IMR-90 (cell line): ENCODE measurements around the gene RAP1A. TPM values are rescaled to one million over a fixed set of nuclear protein-coding genes. Genes with fewer than 3 reads are reported as not detected.

Experiments used
- ATAC-seq: fragments of 200-7000 bp; cut with Tn5 transposase; 2 replicates; pipeline ENCODE4 v1.9.1; 2020; ENCODE audit warnings: low read depth, mild to moderate bottlenecking, moderate library complexity
- BruUV-seq: library from RNA; stranded (reverse); fragments of 400-500 nt; replicated peaks from 2 replicates; lab custom pipeline; 2021; lab: Mats Ljungman, UMichigan
- CTCF ChIA-PET: fragments of 300-600 bp; formaldehyde crosslinking; extraction: SDS; loops from one replicate; lab custom pipeline; 2021; ENCODE audit warnings: antibody characterized with exemption; lab: Yijun Ruan, JAX
- POLR2A ChIA-PET: fragments of 300-600 bp; sonication (Branson Sonifier 250); formaldehyde crosslinking; loops from one replicate; lab custom pipeline; 2022; ENCODE audit warnings: antibody characterized with exemption; ENCODE audit not compliant: unreplicated experiment; lab: Charles Lee
- DNase-seq: peaks from one replicate; pipeline ENCODE4 v3.0.0; 2013
- H2AFZ ChIP-seq: replicated peaks from 2 replicates; pipeline ENCODE3; 2013; ENCODE audit warnings: low read length, mild to moderate bottlenecking; ENCODE audit not compliant: poor library complexity
- H2AK5ac ChIP-seq: 2 replicates; pipeline ENCODE4 v1.6.1; 2013; ENCODE audit warnings: low read depth, low read length, inconsistent platforms
- H2AK9ac ChIP-seq: replicated peaks from 2 replicates; pipeline ENCODE3; 2013; ENCODE audit warnings: mild to moderate bottlenecking, low read depth, low read length, moderate library complexity; ENCODE audit not compliant: poor library complexity
- H2BK120ac ChIP-seq: 2 replicates; pipeline ENCODE4 v1.6.1; 2013; ENCODE audit warnings: low read depth, low read length, inconsistent platforms
- H2BK15ac ChIP-seq: 3 replicates; pipeline ENCODE4 v1.6.1; 2013; ENCODE audit warnings: low read depth, low read length, inconsistent platforms
- H2BK20ac ChIP-seq: 2 replicates; pipeline ENCODE4 v1.6.1; 2013; ENCODE audit warnings: low read depth, mild to moderate bottlenecking, inconsistent platforms, low read length, moderate library complexity
- H2BK5ac ChIP-seq: 2 replicates; pipeline ENCODE4 v1.6.1; 2013; ENCODE audit warnings: mild to moderate bottlenecking, low read depth, low read length, inconsistent platforms; ENCODE audit not compliant: poor library complexity, severe bottlenecking
- H3K14ac ChIP-seq: replicated peaks from 2 replicates; pipeline ENCODE4 v1.6.1; 2013; ENCODE audit warnings: low read depth, low read length, inconsistent platforms
- H3K18ac ChIP-seq: 2 replicates; pipeline ENCODE4 v1.6.1; 2013; ENCODE audit warnings: low read depth, low read length, control low read depth
- H3K23ac ChIP-seq: 2 replicates; pipeline ENCODE4 v1.6.1; 2013; ENCODE audit warnings: low read depth, low read length, inconsistent platforms
- H3K27ac ChIP-seq: 2 replicates; pipeline ENCODE4 v1.5.1; 2013; ENCODE audit warnings: mild to moderate bottlenecking, control low read depth, low read length; ENCODE audit not compliant: insufficient read depth
- H3K27me3 ChIP-seq: 2 replicates; pipeline ENCODE4 v1.6.1; 2013; ENCODE audit warnings: low read length; ENCODE audit not compliant: control insufficient read depth, insufficient read depth
- H3K36me3 ChIP-seq: 2 replicates; pipeline ENCODE4 v1.6.1; 2013; ENCODE audit warnings: low read length, mixed read lengths; ENCODE audit not compliant: control insufficient read depth, insufficient read depth
- H3K4ac ChIP-seq: 2 replicates; pipeline ENCODE4 v1.6.1; 2013; ENCODE audit warnings: low read depth, low read length, inconsistent platforms
- H3K4me1 ChIP-seq: 2 replicates; pipeline ENCODE4 v1.6.1; 2013; ENCODE audit warnings: low read length, mixed read lengths; ENCODE audit not compliant: control insufficient read depth, insufficient read depth
- H3K4me2 ChIP-seq: 2 replicates; pipeline ENCODE4 v1.6.1; 2013; ENCODE audit warnings: low read depth, mild to moderate bottlenecking, control low read depth, low read length, moderate library complexity
- H3K4me3 ChIP-seq: 2 replicates; pipeline ENCODE4 v1.5.1; 2013; ENCODE audit warnings: low read depth, mild to moderate bottlenecking, control low read depth, low read length, moderate library complexity; ENCODE audit not compliant: insufficient read depth
- H3K56ac ChIP-seq: 2 replicates; pipeline ENCODE4 v1.6.1; 2013; ENCODE audit warnings: low read length, inconsistent platforms; ENCODE audit not compliant: insufficient read depth; ENCODE audit errors: extremely low read depth
- H3K79me1 ChIP-seq, 2 experiments: 2 replicates each; pipeline ENCODE4 v1.6.1; 2013; ENCODE audit warnings: low read length in 2 of 2, inconsistent platforms in 1 of 2, low read depth in 1 of 2
- H3K9ac ChIP-seq: 2 replicates; pipeline ENCODE4 v1.6.1; 2013; ENCODE audit warnings: low read depth, low read length, control low read depth
- H3K9me1 ChIP-seq: 2 replicates; pipeline ENCODE4 v1.6.1; 2013; ENCODE audit warnings: low read length, inconsistent platforms; ENCODE audit not compliant: insufficient read depth
- H3K9me3 ChIP-seq: 2 replicates; pipeline ENCODE4 v1.6.1; 2013; ENCODE audit warnings: low read length; ENCODE audit not compliant: control insufficient read depth, insufficient read depth
- H4K20me1 ChIP-seq: 2 replicates; pipeline ENCODE4 v1.6.1; 2013; ENCODE audit warnings: low read length, inconsistent platforms; ENCODE audit not compliant: insufficient read depth
- H4K5ac ChIP-seq: 2 replicates; pipeline ENCODE4 v1.6.1; 2013; ENCODE audit warnings: mild to moderate bottlenecking, low read depth, low read length, control low read depth
- H4K8ac ChIP-seq, 2 experiments: 2 replicates each; pipeline ENCODE4 v1.6.1; 2013; ENCODE audit warnings: low read depth in 2 of 2, low read length in 2 of 2, control low read depth in 1 of 2, inconsistent platforms in 1 of 2
- H4K91ac ChIP-seq: 2 replicates; pipeline ENCODE4 v1.6.1; 2013; ENCODE audit warnings: low read depth, low read length, inconsistent platforms; ENCODE audit not compliant: insufficient read depth
- CHD1 ChIP-seq: IDR thresholded peaks from 2 replicates; pipeline ENCODE4 v1.6.1; 2012; ENCODE audit warnings: low read depth, low read length, improper control_type of control experiment
- FOS ChIP-seq: fragments of 150-350 bp; IDR thresholded peaks from 2 replicates; pipeline ENCODE4 v1.6.1; 2016; ENCODE audit warnings: low read depth, low read length
- MXI1 ChIP-seq: IDR thresholded peaks from 2 replicates; pipeline ENCODE4 v1.6.1; 2012; ENCODE audit warnings: low read depth, mild to moderate bottlenecking, low read length, moderate library complexity, borderline replicate concordance
- POLR2A ChIP-seq: IDR thresholded peaks from 2 replicates; pipeline ENCODE4 v1.6.1; 2012; ENCODE audit warnings: mild to moderate bottlenecking, low read depth, low read length
- RCOR1 ChIP-seq: IDR thresholded peaks from 2 replicates; pipeline ENCODE4 v1.6.1; 2012; ENCODE audit warnings: mild to moderate bottlenecking, low read length, improper control_type of control experiment; ENCODE audit not compliant: insufficient replicate concordance
- SMC3 ChIP-seq: fragments of 150-350 bp; IDR thresholded peaks from 2 replicates; pipeline ENCODE4 v1.6.1; 2016; ENCODE audit warnings: low read depth, mild to moderate bottlenecking, antibody characterized with exemption, low read length, moderate library complexity
- WGBS, 2 experiments: methylation state at CpG; one replicate each; pipeline versions ENCODE4 v1.1.5 to v1.1.7; 2013; ENCODE audit warnings: missing lambda C conversion rate in 2 of 2; ENCODE audit not compliant: insufficient read length in 1 of 2; ENCODE audit errors: extremely low coverage in 2 of 2; 5-methylcytosine and 5-hydroxymethylcytosine counted together
- dilution Hi-C: fragments of 300-500 bp; cut with HindIII; formaldehyde crosslinking; loops from one replicate; pipeline ENCODE4 v1.14.3; 2018; ENCODE audit warnings: low sequenced_read_pairs; ENCODE audit not compliant: unreplicated experiment
- in situ Hi-C: fragments of 300-500 bp; cut with MboI; formaldehyde crosslinking; loops from 3 replicates; pipeline ENCODE4 v1.14.3; 2019; ENCODE audit warnings: low sequenced_read_pairs, inconsistent platforms, mixed read lengths
- intact Hi-C: fragments of 100-400 bp; cut with micrococcal nuclease; formaldehyde crosslinking; loops from 2 replicates; pipeline ENCODE4 v1.10.0; 2022
- polyA plus RNA-seq, 3 experiments: library from polyadenylated mRNA; depleted of rRNA; stranded (reverse); fragments of >200 nt; gene quantifications; 2 replicates each; pipeline ENCODE4 v1.2.3, GENCODE V29; 2012; ENCODE audit warnings: low replicate concordance in 1 of 3
- total RNA-seq: library from RNA; depleted of rRNA; stranded (reverse); fragments of >200 nt; gene quantifications from 2 replicates; pipeline ENCODE4 v1.2.3, GENCODE V29; 2012

RAP1A gene
- total and polyA plus RNA-seq, 2 of the 4 experiments (the other 2 are of a cell fraction): 18.1 to 43.6 TPM

- Histone ChIP-seq H3K9me1 (peaks cover 8% of the 10 kb centered on the region), H3K14ac (no peak overlapping the region; the same call in 1 of the 2 replicates), H3K27me3 (no peaks in the 10 kb centered on the region), H2AFZ (no peak overlapping the region), H3K4me2 (no peak overlapping the region), H3K23ac (peak overlapping the region; percentile 7; the same call in 1 of the 2 replicates), H2BK120ac (no peak overlapping the region), H2BK20ac (no peak overlapping the region), H4K91ac (no peak overlapping the region), H3K9me3 (no peaks in the 10 kb centered on the region), H4K8ac (no peak overlapping the region), H2BK5ac (no peak overlapping the region), H4K5ac (no peak overlapping the region), H3K18ac (no peak overlapping the region), H3K9ac (no peak overlapping the region), H3K4me1 (peaks cover 6% of the 10 kb centered on the region), H3K4ac (no peak overlapping the region), H3K36me3 (no peaks in the 10 kb centered on the region), H3K27ac (no peak overlapping the region), H2AK9ac (no peak overlapping the region), H4K20me1 (peaks cover 60% of the 10 kb centered on the region), H2BK15ac (no peak overlapping the region), H2AK5ac (no peak overlapping the region), H3K79me1 (peaks cover 10 to 63% of the 10 kb centered on the region in 2 experiments), H3K4me3 (no peak overlapping the region), H3K56ac (no peak overlapping the region)
- in situ Hi-C loops: no loop called here
- dilution Hi-C loops: no loop called here
- ATAC-seq: no peak
- WGBS, 2 experiments: 100% methylated on average over 2 of the region's 2 CpGs; no CpG with 5 or more reads in 1 of the 2 experiments
- intact Hi-C loops: loop anchor here (5.0 kb wide), 1 partner anchor 68 kb away; no protein-coding TSS in a partner anchor
- no TSS peak for BruUV-seq
- no peak for DNase-seq
- ChIA-PET POLR2A (no interaction called here), CTCF (interaction anchor here (0.6 to 1.3 kb wide), 2 partner anchors 117 to 207 kb away, joined by 3 to 4 read pairs; no protein-coding TSS in a partner anchor)
- TF ChIP-seq CHD1 (no peak), POLR2A (no peak), MXI1 (no peak), FOS (no peak), RCOR1 (no peak), SMC3 (no peak)
Measured at GRCh38 chr1:111624382-111624781, 4.8 kb downstream of the RAP1A start.
